Astrocyte (in vitro differentiated cells and primary cell): Measurements from ENCODE around the gene GCK.

Source experiments
- CTCF ChIP-seq: IDR thresholded peaks from 2 replicates; pipeline ENCODE4 v1.5.1; 2011; ENCODE audit warnings: low read depth, mild to moderate bottlenecking, inconsistent platforms, low read length, moderate library complexity; ENCODE audit not compliant: insufficient read depth
- EZH2 ChIP-seq: IDR thresholded peaks from 2 replicates; pipeline ENCODE4 v1.6.1; 2012; ENCODE audit warnings: mild to moderate bottlenecking, low read length, inconsistent platforms; ENCODE audit not compliant: insufficient read depth

GRCh38 chr7:44189286-44189992 is at the start of gene GCK:
- no peak for TF ChIP-seq CTCF
- no peak for TF ChIP-seq EZH2
